ENCODE data around the gene EGR4.

- TF ChIP-seq ZFX (IDR thresholded peaks at IDR 0.05; ENCODE audit: borderline replicate concordance) (no peak), CTCF (IDR thresholded peaks at IDR 0.05) (no peak)
These were observed 35.8 kb downstream of the EGR4 start for GRCh38 chr2:73257425-73258125.

Measured in 22Rv1 (cell line).